Prostate gland (tissue), 2 donors: ENCODE data around the gene TCF4.

Source experiments
- POLR2A ChIP-seq: fragments of 450-650 bp; IDR thresholded peaks from one replicate; pipeline ENCODE4 v1.6.1; 2016; ENCODE audit warnings: antibody characterized with exemption, mild to moderate bottlenecking
- POLR2AphosphoS5 ChIP-seq: sonication (generic); formaldehyde crosslinking; IDR thresholded peaks from one replicate; pipeline ENCODE4 v1.6.1; 2017; ENCODE audit warnings: antibody characterized with exemption
- TF ChIP-seq, protein P1 (sequence below), 4 experiments: fragments of 200-600 bp in 2 of 4; fragments of 450-650 bp in 2 of 4; sonication (generic) in 2 of 4; IDR thresholded peaks; 1 replicate in 3 of 4; 2 replicates in 1 of 4; pipeline ENCODE4 v1.5.1; 2016 to 2019; ENCODE audit warnings: antibody characterized with exemption in 4 of 4, mild to moderate bottlenecking in 2 of 4, moderate library complexity in 2 of 4

DNA sequence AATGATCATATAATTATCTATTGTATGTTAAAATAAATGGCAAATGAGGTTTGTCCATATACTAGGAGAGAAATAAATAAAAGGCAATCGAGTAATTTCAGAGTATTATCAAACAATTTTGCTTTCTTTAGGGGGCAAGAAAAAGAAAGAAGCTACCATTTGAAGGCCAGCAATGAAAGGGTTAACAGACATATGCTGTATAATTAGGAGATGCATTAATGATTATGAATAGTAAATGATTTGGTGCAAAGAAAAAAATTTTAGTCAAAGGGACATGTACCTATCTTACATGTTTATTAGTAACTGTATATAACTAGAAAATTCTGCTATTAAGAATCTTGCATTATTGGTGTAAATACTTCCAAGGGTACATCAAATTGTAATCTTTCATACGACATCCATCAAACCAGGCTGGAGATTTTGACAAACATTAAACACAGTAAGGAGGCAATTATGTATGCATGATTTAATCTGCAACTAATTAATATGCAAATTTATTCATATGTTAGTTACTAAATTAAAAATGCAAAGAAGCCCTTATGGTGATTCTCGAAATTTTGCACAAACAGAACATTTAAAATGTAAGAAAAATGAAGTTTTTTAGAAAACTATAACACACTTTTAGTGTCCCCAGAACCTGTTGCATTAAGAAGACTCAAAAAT, 251.4 kb downstream of the TCF4 start:
- TF ChIP-seq, protein P1, sequence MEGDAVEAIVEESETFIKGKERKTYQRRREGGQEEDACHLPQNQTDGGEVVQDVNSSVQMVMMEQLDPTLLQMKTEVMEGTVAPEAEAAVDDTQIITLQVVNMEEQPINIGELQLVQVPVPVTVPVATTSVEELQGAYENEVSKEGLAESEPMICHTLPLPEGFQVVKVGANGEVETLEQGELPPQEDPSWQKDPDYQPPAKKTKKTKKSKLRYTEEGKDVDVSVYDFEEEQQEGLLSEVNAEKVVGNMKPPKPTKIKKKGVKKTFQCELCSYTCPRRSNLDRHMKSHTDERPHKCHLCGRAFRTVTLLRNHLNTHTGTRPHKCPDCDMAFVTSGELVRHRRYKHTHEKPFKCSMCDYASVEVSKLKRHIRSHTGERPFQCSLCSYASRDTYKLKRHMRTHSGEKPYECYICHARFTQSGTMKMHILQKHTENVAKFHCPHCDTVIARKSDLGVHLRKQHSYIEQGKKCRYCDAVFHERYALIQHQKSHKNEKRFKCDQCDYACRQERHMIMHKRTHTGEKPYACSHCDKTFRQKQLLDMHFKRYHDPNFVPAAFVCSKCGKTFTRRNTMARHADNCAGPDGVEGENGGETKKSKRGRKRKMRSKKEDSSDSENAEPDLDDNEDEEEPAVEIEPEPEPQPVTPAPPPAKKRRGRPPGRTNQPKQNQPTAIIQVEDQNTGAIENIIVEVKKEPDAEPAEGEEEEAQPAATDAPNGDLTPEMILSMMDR (IDR thresholded peaks at IDR 0.05) = no peak
- TF ChIP-seq POLR2A (no peak), POLR2AphosphoS5 (no peak)
